SU-DHL-6 (cell line): Measurements from ENCODE around the gene NPAS2.

Experiments used
- CTCF ChIP-seq: fragments of 200-600 bp; sonication (generic); IDR thresholded peaks from one replicate; pipeline ENCODE4 v1.5.1; 2017; ENCODE audit warnings: antibody characterized with exemption, mild to moderate bottlenecking, low read length, moderate library complexity; ENCODE audit not compliant: insufficient read depth, poor library complexity, severe bottlenecking
- EZH2phosphoT487 ChIP-seq: fragments of 200-600 bp; sonication (generic), shearing (Covaris generic); conservative IDR thresholded peaks from 2 replicates; pipeline ENCODE4 v1.6.1; 2018; ENCODE audit warnings: mild to moderate bottlenecking, antibody characterized with exemption, low read length, moderate library complexity, mixed read lengths

- TF ChIP-seq CTCF = no peak
- no peak for TF ChIP-seq EZH2phosphoT487
Observed at GRCh38 chr2:101023327-101024107, 203.6 kb downstream of the NPAS2 start.
